Central memory CD8-positive, alpha-beta T cell (primary cell): Measurements from ENCODE around the gene KIF18B.
A peak's percentile ranks its signal among the peaks of the same experiment; 100 is the strongest.

Experiments
- ATAC-seq: fragments of 150-1000 bp; cut with Tn5 transposase; replicated peaks from 2 replicates; pipeline ENCODE4 v1.10.0; 2022; ENCODE audit warnings: mild to moderate bottlenecking, moderate FRiP score, moderate number of reproducible peaks; ENCODE audit not compliant: poor library complexity, severe bottlenecking; ENCODE audit errors: extremely low read depth
- DNase-seq, 2 donors: peaks; one replicate each; pipeline ENCODE4 v3.0.0; 2021; ENCODE audit warnings: low spot score in 2 of 2
- H3K27ac Mint-ChIP-seq: one replicate; pipeline ENCODE4 v1.8.0; 2022; ENCODE audit warnings: low read depth, mild to moderate bottlenecking, moderate library complexity, mixed read lengths
- H3K27me3 Mint-ChIP-seq: one replicate; pipeline ENCODE4 v1.8.0; 2022; ENCODE audit warnings: mixed read lengths
- H3K36me3 Mint-ChIP-seq: one replicate; pipeline ENCODE4 v1.8.0; 2022; ENCODE audit warnings: mild to moderate bottlenecking, moderate library complexity, mixed read lengths; ENCODE audit not compliant: insufficient read depth
- H3K4me1 Mint-ChIP-seq: one replicate; pipeline ENCODE4 v1.8.0; 2022; ENCODE audit warnings: mixed read lengths
- H3K4me3 Mint-ChIP-seq: one replicate; pipeline ENCODE4 v1.8.0; 2022; ENCODE audit warnings: mild to moderate bottlenecking, moderate library complexity, mixed read lengths
- H3K9me3 Mint-ChIP-seq: one replicate; pipeline ENCODE4 v1.8.0; 2022; ENCODE audit warnings: mixed read lengths

The KIF18B gene

GRCh38 chr17:44941712-44942331, 5.8 kb downstream of the KIF18B start:
- no peak for ATAC-seq
- H3K9me3 Mint-ChIP-seq = no peaks in the 10 kb centered on the region
- peaks cover 8% of the 10 kb centered on the region for H3K4me1 Mint-ChIP-seq
- H3K27ac Mint-ChIP-seq = peak overlapping the region; percentile 18
- DNase-seq = no peak
- H3K27me3 Mint-ChIP-seq = no peaks in the 10 kb centered on the region
- H3K36me3 Mint-ChIP-seq = peaks cover 4% of the 10 kb centered on the region
- no peak overlapping the region for H3K4me3 Mint-ChIP-seq

- H3K9me3 Mint-ChIP-seq = no peaks in the 10 kb centered on the region
- peaks cover 7% of the 10 kb centered on the region for H3K36me3 Mint-ChIP-seq
- no peak for ATAC-seq
- no peaks in the 10 kb centered on the region for H3K27me3 Mint-ChIP-seq
- DNase-seq = no peak
- H3K4me1 Mint-ChIP-seq = peaks cover 8% of the 10 kb centered on the region
- no peak overlapping the region for H3K27ac Mint-ChIP-seq
- H3K4me3 Mint-ChIP-seq = no peak overlapping the region
Measured at GRCh38 chr17:44940768-44941167, 6.8 kb downstream of the KIF18B start.

- no peaks in the 10 kb centered on the region for H3K9me3 Mint-ChIP-seq
- DNase-seq (no peak), ATAC-seq (no peak)
- no peak overlapping the region for H3K4me3 Mint-ChIP-seq
- H3K27me3 Mint-ChIP-seq = no peaks in the 10 kb centered on the region
- peaks cover 8% of the 10 kb centered on the region for H3K4me1 Mint-ChIP-seq
- peaks cover 9% of the 10 kb centered on the region for H3K36me3 Mint-ChIP-seq
- no peak overlapping the region for H3K27ac Mint-ChIP-seq
Measured at GRCh38 chr17:44940317-44940716, 7.3 kb downstream of the KIF18B start.

GRCh38 chr17:44935116-44935515, 12.5 kb downstream of the KIF18B start:
- no peaks in the 10 kb centered on the region for H3K9me3 Mint-ChIP-seq
- no peak overlapping the region for H3K27ac Mint-ChIP-seq
- H3K4me3 Mint-ChIP-seq = no peak overlapping the region
- no peaks in the 10 kb centered on the region for H3K27me3 Mint-ChIP-seq
- ATAC-seq (no peak), DNase-seq (no peak)
- H3K36me3 Mint-ChIP-seq = peaks cover 9% of the 10 kb centered on the region
- H3K4me1 Mint-ChIP-seq = no peaks in the 10 kb centered on the region

GRCh38 chr17:44934745-44935105, 12.8 kb downstream of the KIF18B start:
- peaks cover 9% of the 10 kb centered on the region for H3K36me3 Mint-ChIP-seq
- DNase-seq (no peak), ATAC-seq (no peak)
- no peaks in the 10 kb centered on the region for H3K9me3 Mint-ChIP-seq
- H3K4me3 Mint-ChIP-seq = no peak overlapping the region
- no peaks in the 10 kb centered on the region for H3K27me3 Mint-ChIP-seq
- H3K4me1 Mint-ChIP-seq = no peaks in the 10 kb centered on the region
- H3K27ac Mint-ChIP-seq = no peak overlapping the region

GRCh38 chr17:44933824-44934744, 13.5 kb downstream of the KIF18B start:
- Mint-ChIP-seq H3K27me3 (no peaks in the 10 kb centered on the region), H3K27ac (no peak overlapping the region), H3K9me3 (no peaks in the 10 kb centered on the region), H3K36me3 (peaks cover 9% of the 10 kb centered on the region), H3K4me1 (no peaks in the 10 kb centered on the region), H3K4me3 (no peak overlapping the region)
- no peak for ATAC-seq
- DNase-seq = no peak

GRCh38 chr17:44932787-44933097, 14.8 kb downstream of the KIF18B start:
- H3K36me3 Mint-ChIP-seq = peaks cover 7% of the 10 kb centered on the region
- H3K27me3 Mint-ChIP-seq = no peaks in the 10 kb centered on the region

GRCh38 chr17:44932096-44932786, 15.3 kb downstream of the KIF18B start:
- H3K36me3 Mint-ChIP-seq = peaks cover 7% of the 10 kb centered on the region
- no peak overlapping the region for H3K27ac Mint-ChIP-seq

More at GRCh38 chr17:44932787-44933097, 14.8 kb downstream of the KIF18B start:
- DNase-seq (no peak), ATAC-seq (no peak)
- no peak overlapping the region for H3K27ac Mint-ChIP-seq
- no peaks in the 10 kb centered on the region for H3K4me1 Mint-ChIP-seq
- H3K9me3 Mint-ChIP-seq = no peaks in the 10 kb centered on the region
- no peak overlapping the region for H3K4me3 Mint-ChIP-seq

GRCh38 chr17:44931376-44931775, 16.2 kb downstream of the KIF18B start:
- DNase-seq (no peak), ATAC-seq (no peak)
- Mint-ChIP-seq H3K36me3 (peaks cover 3% of the 10 kb centered on the region), H3K27me3 (no peaks in the 10 kb centered on the region), H3K9me3 (no peaks in the 10 kb centered on the region), H3K4me1 (no peaks in the 10 kb centered on the region), H3K4me3 (no peak overlapping the region), H3K27ac (no peak overlapping the region)

More at GRCh38 chr17:44932096-44932786, 15.3 kb downstream of the KIF18B start:
- Mint-ChIP-seq H3K4me3 (no peak overlapping the region), H3K9me3 (no peaks in the 10 kb centered on the region), H3K4me1 (no peaks in the 10 kb centered on the region), H3K27me3 (no peaks in the 10 kb centered on the region)
- DNase-seq (no peak), ATAC-seq (no peak)

- no peak overlapping the region for H3K4me3 Mint-ChIP-seq
- no peaks in the 10 kb centered on the region for H3K9me3 Mint-ChIP-seq
- H3K27me3 Mint-ChIP-seq = no peaks in the 10 kb centered on the region
- H3K36me3 Mint-ChIP-seq = peaks cover 4% of the 10 kb centered on the region
- no peaks in the 10 kb centered on the region for H3K4me1 Mint-ChIP-seq
- ATAC-seq (no peak), DNase-seq (no peak)
- H3K27ac Mint-ChIP-seq = no peak overlapping the region
Measured at GRCh38 chr17:44930667-44931066, 16.9 kb downstream of the KIF18B start.

- no peak for DNase-seq
- Mint-ChIP-seq H3K4me3 (no peak overlapping the region), H3K9me3 (no peaks in the 10 kb centered on the region), H3K27ac (no peak overlapping the region), H3K27me3 (no peaks in the 10 kb centered on the region), H3K36me3 (peaks cover 2% of the 10 kb centered on the region), H3K4me1 (no peaks in the 10 kb centered on the region)
- ATAC-seq = no peak
Measured at GRCh38 chr17:44928950-44929720, 18.4 kb downstream of the KIF18B start.

GRCh38 chr17:44928136-44928535, 19.4 kb downstream of the KIF18B start:
- no peak for DNase-seq
- peaks cover under 1% of the 10 kb centered on the region for H3K27me3 Mint-ChIP-seq

More at GRCh38 chr17:44928136-44928535, 19.4 kb downstream of the KIF18B start:
- no peaks in the 10 kb centered on the region for H3K9me3 Mint-ChIP-seq
- H3K4me3 Mint-ChIP-seq = no peak overlapping the region
- no peak overlapping the region for H3K27ac Mint-ChIP-seq
- no peaks in the 10 kb centered on the region for H3K4me1 Mint-ChIP-seq
- no peak for ATAC-seq
- peaks cover 2% of the 10 kb centered on the region for H3K36me3 Mint-ChIP-seq
